ENCODE data around the gene NAP1L4.
"Not testable (repeated sequence)": the region's sequence is repeated elsewhere in the genome, so short reads cannot be mapped to it uniquely, and the experiment has no call there.

Gene NAP1L4

GRCh38 chr11:2958251-2958650 lies 33.9 kb downstream of the NAP1L4 start:
- DNase-seq (ENCODE audit: low read depth, low spot score), result no peak

DNA sequence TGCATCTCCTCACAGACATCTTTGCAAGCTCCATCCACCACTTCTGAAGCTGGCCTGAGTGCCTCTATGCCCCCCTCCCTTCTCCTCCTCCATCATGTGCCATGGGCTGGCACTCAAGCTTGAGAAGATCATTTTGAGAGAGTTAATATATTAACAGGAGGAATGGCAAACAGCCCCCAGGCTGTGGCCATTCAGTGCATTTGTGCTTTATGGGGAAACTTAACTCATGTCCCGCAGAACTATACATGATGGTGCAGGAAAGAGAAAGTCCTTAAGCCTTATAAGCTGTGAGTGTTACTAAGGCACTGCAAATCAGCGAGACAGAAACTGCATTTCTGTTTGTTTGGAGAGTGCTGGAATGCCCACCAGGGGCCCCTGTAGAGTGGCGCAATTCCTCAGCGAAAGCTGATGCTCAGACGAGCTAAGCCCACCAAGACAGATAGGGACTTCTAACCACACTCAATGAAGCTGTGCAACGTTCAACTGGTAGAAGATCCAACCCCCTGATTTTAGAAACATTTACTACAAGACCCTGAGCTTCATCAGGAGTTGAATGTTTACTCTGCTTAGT lies 36.1 kb downstream of the NAP1L4 start:
- DNase-seq (ENCODE audit: low read depth, low spot score), result peak; percentile 40

DNA sequence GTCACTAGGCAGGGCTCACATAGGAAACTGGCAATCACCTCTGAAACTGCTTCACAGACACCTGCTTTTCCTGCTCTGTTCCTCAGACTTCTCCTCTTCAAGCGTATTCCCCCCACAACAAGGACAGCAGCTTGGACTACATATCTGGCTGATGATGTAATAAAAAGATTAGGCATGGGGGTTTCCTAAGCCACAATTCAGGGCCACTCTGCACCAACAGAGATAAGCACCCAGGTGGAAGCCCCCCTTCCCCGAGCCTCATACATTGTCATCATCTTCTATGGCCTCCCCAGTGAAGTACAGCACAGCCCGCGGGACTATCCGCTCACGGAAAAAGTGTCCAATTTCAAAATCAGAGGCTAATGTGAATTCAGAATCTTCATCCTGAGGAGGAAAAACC lies 37.9 kb downstream of the NAP1L4 start:
- DNase-seq (ENCODE audit: low read depth, low spot score), result no peak

DNA sequence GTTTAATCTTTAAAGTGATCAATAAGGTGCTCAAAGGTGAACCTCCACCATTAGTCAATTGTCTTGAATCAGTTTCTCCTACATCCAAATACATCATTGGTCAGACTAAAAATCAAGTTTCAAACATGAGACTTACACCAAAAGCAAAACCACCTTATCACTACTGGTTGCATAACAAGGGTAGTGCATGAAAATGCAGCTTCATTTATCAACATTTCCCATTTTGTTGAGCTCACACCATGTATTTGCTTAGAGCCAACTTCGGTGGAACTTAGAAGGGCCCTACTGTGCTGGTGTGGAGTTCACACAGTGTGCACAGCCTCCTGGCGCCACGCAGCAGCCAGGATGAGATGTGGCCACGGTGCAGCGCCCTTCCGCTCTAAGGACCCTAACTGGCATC lies 39.8 kb downstream of the NAP1L4 start:
- no peak for DNase-seq (ENCODE audit: low read depth, low spot score)

DNA sequence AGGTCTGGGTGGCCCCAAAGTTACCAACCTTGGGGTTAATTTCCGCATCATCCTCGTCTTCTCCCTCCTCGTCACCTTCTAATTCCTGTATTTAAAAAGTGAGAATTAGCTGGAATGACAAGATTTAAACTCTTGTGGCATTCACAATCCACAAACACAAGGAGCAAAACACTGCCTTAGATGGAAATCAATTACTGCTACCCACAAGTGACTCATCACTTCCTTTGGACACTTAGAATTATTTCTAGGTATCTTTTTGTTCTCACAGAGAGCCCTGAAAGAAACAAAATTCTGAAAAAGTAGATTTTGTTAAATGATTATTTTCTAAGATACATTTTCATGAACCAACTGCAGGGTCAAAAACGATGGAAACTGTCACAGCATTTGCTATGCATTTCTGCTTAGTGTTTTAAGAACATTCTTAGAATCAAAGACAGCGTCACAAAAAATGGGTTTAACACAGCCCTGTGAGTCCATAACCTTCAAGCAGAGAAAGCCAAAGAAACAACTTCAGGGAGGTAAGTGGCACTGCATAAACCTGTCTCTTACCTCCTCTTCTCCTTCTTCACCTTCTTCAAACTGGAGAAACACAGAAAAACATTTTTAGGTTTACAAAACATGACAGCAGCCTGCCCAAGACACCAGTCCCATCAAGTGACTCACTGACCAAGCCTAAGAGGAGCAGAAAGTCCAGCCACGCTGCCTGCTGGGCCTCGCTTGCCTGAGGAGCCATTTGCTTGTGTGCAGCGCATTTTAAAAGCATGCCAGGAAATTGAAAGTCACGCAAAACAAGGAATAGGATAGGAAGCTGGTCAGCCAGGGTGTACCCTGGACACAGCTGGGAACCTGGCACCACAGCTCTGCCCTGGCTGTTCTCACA lies 40.7 kb downstream of the NAP1L4 start:
- DNase-seq (ENCODE audit: low read depth, low spot score), result no peak

DNA sequence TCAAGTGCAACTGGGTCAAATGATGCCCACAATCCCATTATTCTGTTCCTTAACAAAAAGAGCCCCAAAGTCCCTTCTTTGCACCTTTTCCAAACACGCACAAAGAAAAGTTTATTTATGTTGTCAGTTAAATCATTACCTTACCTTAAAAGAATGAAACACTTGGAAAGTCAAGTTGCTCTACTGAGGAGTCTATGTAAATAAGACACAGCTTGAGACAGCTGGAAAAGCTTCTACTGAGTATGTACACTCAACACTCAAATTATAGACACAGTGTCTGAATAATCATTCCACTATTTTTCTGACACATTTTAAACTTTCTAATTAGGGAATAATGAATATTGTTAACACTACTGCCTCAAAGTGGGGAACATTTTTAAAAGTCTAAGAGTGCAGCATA lies 41.3 kb downstream of the NAP1L4 start:
- DNase-seq (ENCODE audit: low read depth, low spot score), result no peak

- no peak for DNase-seq (ENCODE audit: low read depth, low spot score)
Measured at GRCh38 chr11:2949920-2950319, 42.2 kb downstream of the NAP1L4 start.

DNA sequence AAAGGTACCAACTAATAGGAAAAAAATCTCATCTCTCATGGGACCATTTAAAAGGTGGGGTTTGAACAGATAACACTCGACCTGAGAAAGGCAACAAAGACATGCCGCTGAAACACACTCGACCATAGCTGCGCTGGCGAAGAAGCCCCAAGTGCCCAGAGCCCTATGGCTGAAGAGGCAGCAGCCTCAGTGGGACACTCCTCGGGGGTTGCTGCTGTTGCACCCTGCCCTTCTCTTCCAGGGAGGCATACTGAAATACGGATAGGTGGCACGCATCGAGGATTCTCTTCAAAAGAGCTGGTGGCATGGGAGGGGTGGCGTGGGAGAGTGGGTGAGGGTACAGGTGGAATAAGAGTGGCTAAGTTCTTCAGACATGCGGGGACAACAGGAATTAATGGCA lies 44.4 kb downstream of the NAP1L4 start:
- no peak for DNase-seq (ENCODE audit: low read depth, low spot score)

GRCh38 chr11:2945757-2946287 lies 46.3 kb downstream of the NAP1L4 start:
- no peak for DNase-seq (ENCODE audit: low read depth, low spot score)

GRCh38 chr11:2945031-2945756 lies 46.9 kb downstream of the NAP1L4 start:
- DNase-seq (ENCODE audit: low read depth, low spot score), result peak; percentile 80

- no peak for DNase-seq (ENCODE audit: low read depth, low spot score)
Measured at GRCh38 chr11:2944530-2944929, 47.6 kb downstream of the NAP1L4 start.

GRCh38 chr11:2943711-2944118 lies 48.4 kb downstream of the NAP1L4 start:
- no peak for DNase-seq (ENCODE audit: low read depth, low spot score)

DNA sequence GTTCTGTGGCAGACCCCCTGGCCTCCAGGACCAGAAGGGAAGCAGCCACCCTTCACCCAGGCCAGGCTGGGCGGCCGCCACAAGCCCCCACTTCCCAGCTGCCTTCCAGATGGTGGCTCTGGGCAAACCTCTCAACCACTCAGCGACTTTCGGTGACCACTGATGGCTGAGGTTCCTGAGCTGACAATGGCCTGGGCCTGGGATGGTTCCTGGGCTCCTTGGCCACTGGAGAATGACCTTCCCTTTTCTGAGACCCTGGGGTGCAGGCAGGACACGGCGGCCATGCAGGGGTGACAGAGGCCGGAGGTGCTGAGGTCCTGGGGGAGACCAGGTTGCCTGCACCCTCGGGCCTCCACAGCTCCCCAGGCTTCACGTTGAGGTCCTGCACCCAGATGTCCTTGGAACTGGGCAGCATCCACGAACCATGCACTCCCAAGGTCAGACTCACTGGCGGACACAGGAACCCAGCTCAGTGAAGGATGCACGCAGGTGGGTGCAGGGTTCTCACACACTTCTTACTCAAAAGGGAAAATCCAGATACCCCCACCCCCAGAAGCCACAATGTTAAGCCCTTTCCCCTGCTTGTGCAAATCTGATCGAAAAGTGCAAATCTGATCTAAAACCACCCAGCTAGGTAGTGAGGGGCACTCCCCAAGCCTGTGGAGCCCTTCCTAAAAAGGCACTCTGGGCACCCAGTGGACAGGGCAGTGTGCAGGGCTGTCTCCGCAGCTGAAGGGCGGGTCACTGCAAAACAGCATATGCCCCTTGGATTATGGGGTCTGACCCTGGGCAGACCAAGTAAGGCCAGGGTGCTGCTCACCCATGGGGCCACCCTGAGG lies 49.0 kb downstream of the NAP1L4 start:
- DNase-seq (ENCODE audit: low read depth, low spot score), result no peak

GRCh38 chr11:2942447-2942846 lies 49.7 kb downstream of the NAP1L4 start:
- no peak for DNase-seq (ENCODE audit: low read depth, low spot score)

DNA sequence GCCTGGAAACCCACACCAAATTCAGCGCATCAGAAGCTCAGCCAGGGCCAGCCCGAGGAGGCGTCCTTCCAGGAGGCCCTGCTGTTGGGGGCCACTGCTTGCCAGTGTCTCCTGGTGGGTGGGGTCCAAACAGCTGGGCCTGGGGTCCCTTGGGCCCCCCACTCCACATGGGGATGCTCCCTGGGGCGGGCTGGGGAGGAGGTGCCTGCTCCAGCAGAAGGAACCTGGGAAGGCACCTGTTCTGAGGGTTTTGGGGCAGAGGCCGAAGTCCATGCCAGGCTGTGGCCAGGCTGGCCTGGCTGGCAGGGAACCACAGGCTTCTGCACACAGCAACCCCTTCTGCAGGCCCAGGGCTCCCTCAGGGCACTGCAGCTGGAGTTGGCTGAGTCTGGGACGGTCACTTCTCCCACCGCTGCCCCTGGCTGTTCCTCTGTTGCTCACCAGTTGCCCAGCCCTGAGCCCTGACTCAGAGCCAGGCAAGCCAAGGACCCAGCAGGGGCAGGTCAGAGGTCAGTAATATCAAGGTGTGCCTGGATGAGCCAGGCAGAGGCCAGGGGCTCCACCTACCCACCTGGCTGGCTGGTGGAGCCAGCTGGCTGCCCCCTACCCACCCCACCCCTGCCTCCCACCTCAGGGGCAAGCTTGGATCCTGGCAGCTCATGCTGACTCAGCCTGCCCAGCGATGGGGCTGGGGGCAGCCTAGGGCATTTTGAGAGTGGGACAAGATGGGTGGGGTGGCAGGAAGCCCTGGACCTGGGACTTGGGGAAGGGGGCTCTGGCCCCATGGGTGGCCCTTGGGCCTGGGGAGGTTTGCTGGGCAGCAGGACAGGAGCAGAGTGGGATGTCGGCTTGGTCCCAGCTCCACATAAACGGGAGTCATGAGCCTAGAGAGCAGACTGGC lies 51.0 kb downstream of the NAP1L4 start:
- DNase-seq (ENCODE audit: low read depth, low spot score), result no peak

DNA sequence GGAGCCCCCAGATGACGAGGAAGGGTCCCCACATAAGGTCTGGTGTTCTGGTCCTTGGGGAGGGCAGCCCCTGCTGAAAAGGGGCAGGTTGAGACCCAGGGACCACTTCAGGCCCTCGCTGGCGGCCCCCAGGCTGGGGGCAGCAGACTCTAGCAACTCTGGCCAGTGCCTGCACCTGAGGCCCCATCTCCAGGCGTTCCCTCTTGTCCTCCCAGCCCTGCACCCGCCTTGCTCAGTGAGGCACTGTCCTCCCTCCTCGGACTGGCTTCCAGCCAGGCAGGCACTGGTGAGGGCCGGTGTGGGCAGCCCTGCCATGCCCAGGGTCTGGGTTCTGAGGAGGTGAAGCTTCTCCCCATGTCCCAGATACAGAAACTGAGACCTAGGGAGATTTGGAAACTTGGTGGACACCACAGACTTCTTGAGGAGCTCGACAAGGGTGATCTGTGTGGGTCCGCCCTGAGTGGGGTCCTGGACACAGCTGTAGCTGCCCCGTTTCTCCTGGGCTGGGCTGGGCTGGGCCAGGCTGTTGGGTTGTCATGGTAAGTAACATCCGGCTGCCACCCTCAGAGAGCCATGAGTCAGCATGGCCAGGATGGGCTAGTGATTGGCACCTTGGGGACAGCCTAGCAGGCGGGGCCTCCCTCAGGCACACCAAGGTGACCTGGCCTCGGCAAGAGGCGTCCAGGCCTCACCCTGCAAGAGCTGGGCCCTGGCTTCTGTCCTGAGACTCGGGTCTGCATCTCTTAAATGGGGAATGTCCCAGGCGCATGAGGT lies 51.8 kb downstream of the NAP1L4 start:
- no peak for DNase-seq (ENCODE audit: low read depth, low spot score)

GRCh38 chr11:2938458-2939418 lies 53.4 kb downstream of the NAP1L4 start:
- peak; percentile 3 for DNase-seq (ENCODE audit: low read depth, low spot score)

- DNase-seq (ENCODE audit: low read depth, low spot score), result not testable (repeated sequence)
Measured at GRCh38 chr11:2937641-2938457, 54.3 kb downstream of the NAP1L4 start.

Measured in ELF-1 (cell line).